ENCODE results near the gene NFRKB. TPM values are rescaled to one million over a fixed set of nuclear protein-coding genes. Genes with fewer than 3 reads are reported as not detected.
A peak's percentile ranks its signal among the peaks of the same experiment; 100 is the strongest.

The NFRKB gene
- total and polyA plus RNA-seq, 3 donors from 2014 or later = 48.1 to 81.3 (median 61.2) TPM

DNA sequence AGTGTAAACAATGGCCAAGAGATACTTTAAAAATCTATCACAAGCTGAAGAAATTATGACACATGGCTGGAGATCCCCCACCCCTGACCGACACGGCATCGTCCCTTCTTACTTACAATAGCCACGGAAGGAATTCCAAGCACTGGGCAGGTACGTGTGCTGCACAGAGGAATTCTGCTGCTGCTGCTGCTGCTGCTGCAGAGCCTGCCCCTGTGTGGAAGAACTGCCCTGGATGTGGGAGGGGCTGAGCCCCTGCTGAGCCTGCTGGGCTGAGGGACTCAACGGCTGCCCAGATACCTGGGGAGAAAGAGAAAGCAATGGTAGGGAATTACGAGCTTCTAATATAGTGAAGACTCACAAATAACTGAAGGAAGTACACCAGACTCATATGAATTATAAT lies 15.0 kb upstream of the NFRKB start:
- no peak for DNase-seq
- Histone ChIP-seq H3K27me3 (no peaks in the 10 kb centered on the region), H3K27ac (no peak overlapping the region), H3K4me1 (no peaks in the 10 kb centered on the region), H3K9me3 (no peaks in the 10 kb centered on the region), H3K4me3 (no peak overlapping the region), H3K36me3 (ENCODE audit: low read depth, missing control alignments) (no peaks in the 10 kb centered on the region)
- 93 to 94% methylated on average over 7 of the region's 7 CpGs for whole genome bisulfite sequencing, 2 donors
- TF ChIP-seq, protein P1, sequence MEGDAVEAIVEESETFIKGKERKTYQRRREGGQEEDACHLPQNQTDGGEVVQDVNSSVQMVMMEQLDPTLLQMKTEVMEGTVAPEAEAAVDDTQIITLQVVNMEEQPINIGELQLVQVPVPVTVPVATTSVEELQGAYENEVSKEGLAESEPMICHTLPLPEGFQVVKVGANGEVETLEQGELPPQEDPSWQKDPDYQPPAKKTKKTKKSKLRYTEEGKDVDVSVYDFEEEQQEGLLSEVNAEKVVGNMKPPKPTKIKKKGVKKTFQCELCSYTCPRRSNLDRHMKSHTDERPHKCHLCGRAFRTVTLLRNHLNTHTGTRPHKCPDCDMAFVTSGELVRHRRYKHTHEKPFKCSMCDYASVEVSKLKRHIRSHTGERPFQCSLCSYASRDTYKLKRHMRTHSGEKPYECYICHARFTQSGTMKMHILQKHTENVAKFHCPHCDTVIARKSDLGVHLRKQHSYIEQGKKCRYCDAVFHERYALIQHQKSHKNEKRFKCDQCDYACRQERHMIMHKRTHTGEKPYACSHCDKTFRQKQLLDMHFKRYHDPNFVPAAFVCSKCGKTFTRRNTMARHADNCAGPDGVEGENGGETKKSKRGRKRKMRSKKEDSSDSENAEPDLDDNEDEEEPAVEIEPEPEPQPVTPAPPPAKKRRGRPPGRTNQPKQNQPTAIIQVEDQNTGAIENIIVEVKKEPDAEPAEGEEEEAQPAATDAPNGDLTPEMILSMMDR (IDR thresholded peaks at IDR 0.05) = no peak
- no peak for TF ChIP-seq POLR2A (IDR thresholded peaks at IDR 0.05)
- intact Hi-C loops (cut with DNase I; ENCODE audit: low total_unique reads) = no loop called here

DNA sequence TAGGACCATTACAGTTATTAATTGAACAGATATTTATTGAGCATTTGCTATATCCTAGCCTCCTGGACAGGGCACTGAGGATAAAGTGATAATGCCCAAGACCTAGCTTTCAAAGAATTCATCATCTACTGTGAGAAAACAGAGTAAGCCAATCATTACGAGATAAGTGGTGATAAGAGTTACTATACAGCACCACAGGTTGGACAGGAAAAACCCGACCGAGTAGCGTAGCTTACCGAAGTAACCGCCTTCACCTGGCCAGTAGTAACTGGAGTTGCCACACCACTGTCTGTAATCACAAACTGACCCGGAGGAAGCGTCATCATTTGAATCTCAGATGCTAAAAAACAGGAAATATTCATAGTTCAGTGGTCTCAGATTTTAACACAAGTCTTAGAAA lies 10.0 kb upstream of the NFRKB start:
- Histone ChIP-seq H3K9me3 (no peaks in the 10 kb centered on the region), H3K4me1 (no peaks in the 10 kb centered on the region), H3K4me3 (no peak overlapping the region), H3K27me3 (no peaks in the 10 kb centered on the region), H3K27ac (no peak overlapping the region), H3K36me3 (ENCODE audit: low read depth, missing control alignments) (no peaks in the 10 kb centered on the region)
- intact Hi-C loops (cut with DNase I; ENCODE audit: low total_unique reads) = no loop called here
- 94 to 96% methylated on average over 8 of the region's 8 CpGs for WGBS, 2 donors
- DNase-seq = no peak
- TF ChIP-seq POLR2A (IDR thresholded peaks at IDR 0.05) = no peak
- TF ChIP-seq, protein P1 (IDR thresholded peaks at IDR 0.05) = no peak

DNA sequence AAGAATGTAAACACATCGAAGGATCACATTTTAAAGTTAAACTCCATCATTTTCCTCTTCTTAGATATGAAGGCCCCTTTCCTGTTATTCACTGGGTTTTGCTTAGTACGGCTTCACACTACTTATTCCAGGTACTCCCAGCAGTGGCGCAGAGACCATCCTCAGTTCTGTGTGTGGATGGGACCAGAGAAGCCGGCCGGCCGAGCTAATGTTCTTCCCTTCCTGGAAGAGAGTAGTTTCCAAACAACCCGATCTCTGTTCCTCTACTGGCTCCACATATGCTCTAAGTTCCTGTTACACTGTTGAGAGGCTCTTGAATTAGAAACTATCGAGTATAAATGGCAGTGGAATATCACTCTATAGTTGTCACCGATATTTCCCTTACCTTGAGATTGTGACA lies 684 bp upstream of the NFRKB start:
- no peak overlapping the region for H3K27ac ChIP-seq
- no peaks in the 10 kb centered on the region for H3K27me3 ChIP-seq
- H3K4me3 ChIP-seq = peak overlapping the region; percentile 97
- H3K4me1 ChIP-seq = peaks cover 6% of the 10 kb centered on the region
- 48 to 69% methylated on average over 9 of the region's 9 CpGs for WGBS, 2 donors
- DNase-seq = peak; percentile 34
- no peaks in the 10 kb centered on the region for H3K9me3 ChIP-seq
- TF ChIP-seq POLR2A (IDR thresholded peaks at IDR 0.05) = no peak
- TF ChIP-seq, protein P1 (IDR thresholded peaks at IDR 0.05) = no peak
- H3K36me3 ChIP-seq (ENCODE audit: low read depth, missing control alignments) = no peaks in the 10 kb centered on the region
- intact Hi-C loops (cut with DNase I; ENCODE audit: low total_unique reads) = no loop called here

DNA sequence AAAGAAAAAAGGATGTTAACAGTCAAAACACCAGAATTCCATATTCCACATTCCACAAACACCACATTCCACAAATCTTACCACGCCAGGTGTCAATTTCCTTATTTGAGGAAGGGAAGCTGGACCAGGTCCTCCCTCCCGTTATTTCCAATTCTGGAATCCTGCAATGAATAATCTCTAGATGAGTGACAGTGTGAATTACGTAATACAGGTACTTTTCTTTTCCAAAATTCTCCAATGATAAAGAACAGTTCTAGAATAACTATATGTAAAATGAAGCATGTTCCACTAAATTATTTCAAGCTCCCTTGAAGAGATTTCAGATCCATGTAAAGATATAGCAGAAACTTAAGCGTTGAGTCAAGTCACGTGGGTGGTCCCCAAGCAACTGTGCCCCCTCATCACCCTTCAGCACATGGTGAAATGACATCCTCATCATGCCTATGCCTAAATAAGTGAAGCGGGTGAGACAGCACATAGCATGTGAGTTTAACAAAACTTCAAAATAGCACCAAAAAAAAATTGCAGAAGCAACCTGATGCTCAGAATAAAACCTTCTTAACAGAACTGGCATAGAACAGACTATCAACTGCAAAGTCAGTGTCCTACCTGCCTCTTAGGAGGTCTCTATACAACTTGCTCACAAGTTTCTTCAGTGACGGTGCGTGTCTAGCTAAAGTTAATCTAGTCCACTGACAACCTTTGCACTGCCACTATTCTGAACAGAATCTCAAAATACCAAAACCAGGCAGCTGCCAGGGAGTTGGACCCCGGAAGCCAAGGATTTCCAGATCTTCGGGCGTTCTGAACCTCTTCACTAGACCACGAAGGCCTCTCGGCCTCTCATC lies 876 bp downstream of the NFRKB start:
- H3K27me3 ChIP-seq = no peaks in the 10 kb centered on the region

More for the DNA sequence above, 876 bp downstream of the NFRKB start:
- Histone ChIP-seq H3K4me1 (peaks cover 6% of the 10 kb centered on the region), H3K4me3 (peak overlapping the region; percentile 97), H3K9me3 (no peaks in the 10 kb centered on the region), H3K27ac (peak overlapping the region; percentile 81 to 88), H3K36me3 (ENCODE audit: low read depth, missing control alignments) (no peaks in the 10 kb centered on the region)
- no peak for DNase-seq
- 21 to 24% methylated on average over 10 to 13 of the region's 13 CpGs for WGBS, 2 donors
- intact Hi-C loops (cut with DNase I; ENCODE audit: low total_unique reads) = no loop called here
- TF ChIP-seq, protein P1 (IDR thresholded peaks at IDR 0.05) = no peak
